ENCODE results near the gene RPL12. TPM values are rescaled to one million over a fixed set of nuclear protein-coding genes. Genes with fewer than 3 reads are reported as not detected.

The RPL12 gene
- total and polyA plus RNA-seq, 2 donors (not counting 1 experiment from before 2014, with no cell fraction given): 1,334 to 3,459 TPM

Small RNA genes within 50 kb of the gene (small RNA-seq; reads per million reads assigned to genes)
- gene RF00019 (ENCODE audit: insufficient read length, low read depth, low replicate concordance) (not detected), gene SNORA65 (ENCODE audit: insufficient read length, low read depth, low replicate concordance) (44.2 reads per million, percentile 93 among the genes with 10 or more reads in this experiment)

Other genes with a start within 250 kb of the RPL12 start
- 10.7 and 12.6 TPM in 2 replicates for gene GARNL3, start 186.6 kb downstream of the RPL12 start, total RNA-seq
- 1.4 and 1.5 TPM in 2 replicates for gene GARNL3, start 186.6 kb downstream of the RPL12 start, polyA plus RNA-seq
- gene SLC2A8, start 54.2 kb downstream of the RPL12 start, total RNA-seq: 14.2 and 18.7 TPM in 2 replicates
- 6.9 and 8.3 TPM in 2 replicates for gene SLC2A8, start 54.2 kb downstream of the RPL12 start, polyA plus RNA-seq
- 16.1 and 17.7 TPM in 2 replicates for gene ZNF79, start 27.0 kb downstream of the RPL12 start, total RNA-seq
- gene ZNF79, start 27.0 kb downstream of the RPL12 start, polyA plus RNA-seq: 3.3 and 4.8 TPM in 2 replicates
- gene LRSAM1, start 104 bp upstream of the RPL12 start, total RNA-seq: 31.5 and 39.8 TPM in 2 replicates
- 30.6 and 36.0 TPM in 2 replicates for gene LRSAM1, start 104 bp upstream of the RPL12 start, polyA plus RNA-seq
- gene STXBP1, start 160.9 kb upstream of the RPL12 start, total RNA-seq: 0.62 and 0.78 TPM in 2 replicates
- 0.16 TPM in 1 of 2 replicates, not detected in the other for gene STXBP1, start 160.9 kb upstream of the RPL12 start, polyA plus RNA-seq